ENCODE results near the gene LGALS1.

LGALS1 gene

DNA sequence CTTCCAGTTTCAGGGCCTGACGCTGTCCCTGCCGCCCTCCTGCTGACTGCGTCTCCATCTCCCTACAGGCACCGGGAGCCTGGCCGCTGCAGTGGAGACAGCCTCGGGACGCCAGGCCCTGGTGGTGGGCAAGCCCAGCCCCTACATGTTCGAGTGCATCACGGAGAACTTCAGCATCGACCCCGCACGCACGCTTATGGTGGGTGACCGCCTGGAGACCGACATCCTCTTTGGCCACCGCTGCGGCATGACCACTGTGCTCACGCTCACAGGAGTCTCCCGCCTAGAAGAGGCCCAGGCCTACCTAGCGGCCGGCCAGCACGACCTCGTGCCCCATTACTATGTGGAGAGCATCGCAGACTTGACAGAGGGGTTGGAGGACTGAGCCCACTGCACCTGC is 9.9 kb upstream of the LGALS1 start:
- peaks cover 25% of the 10 kb centered on the region for H3K36me3 ChIP-seq (ENCODE audit: insufficient read depth, low read length)
- no peak overlapping the region for H3K9ac ChIP-seq (ENCODE audit: low read depth, low read length)
- 0 out of 2 replicates have a peak, but pooled peaks cover 2% of the 10 kb centered on the region for H3K4me1 ChIP-seq (ENCODE audit: insufficient read depth, low read length)
- H3K4me3 ChIP-seq (ENCODE audit: low read length), result no peak overlapping the region
- H3K9me3 ChIP-seq (ENCODE audit: insufficient read depth, low read depth, low read length), result no peaks in the 10 kb centered on the region
- H3K27ac ChIP-seq (ENCODE audit: low read depth, low read length), result no peak overlapping the region
- WGBS, result 97% methylated on average over 24 of the region's 24 CpGs
- no peaks in the 10 kb centered on the region for H3K27me3 ChIP-seq (ENCODE audit: insufficient read depth, low read length)

DNA sequence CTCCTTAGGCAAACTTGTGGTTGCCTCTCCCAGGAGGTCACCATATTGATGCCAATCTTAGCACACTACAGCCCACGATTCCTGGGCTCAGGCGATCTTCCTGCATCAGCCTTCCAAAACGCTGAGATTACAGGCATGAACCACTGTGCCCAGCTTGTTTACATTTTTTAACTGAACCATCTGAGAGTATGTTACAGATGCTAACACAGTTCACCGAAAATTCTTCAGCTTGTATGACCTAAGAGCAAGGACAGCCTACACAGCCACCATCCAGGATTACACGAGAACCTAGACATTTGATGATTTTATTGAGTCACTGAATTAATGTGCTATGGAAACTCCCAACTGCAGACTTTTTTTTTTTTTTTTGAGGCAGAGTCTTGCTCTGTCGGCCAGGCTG is 5.8 kb upstream of the LGALS1 start:
- no peaks in the 10 kb centered on the region for H3K9me3 ChIP-seq (ENCODE audit: insufficient read depth, low read depth, low read length)
- H3K9ac ChIP-seq (ENCODE audit: low read depth, low read length), result no peak overlapping the region
- no peaks in the 10 kb centered on the region for H3K4me1 ChIP-seq (ENCODE audit: insufficient read depth, low read length)
- no peaks in the 10 kb centered on the region for H3K27me3 ChIP-seq (ENCODE audit: insufficient read depth, low read length)
- peaks cover 20% of the 10 kb centered on the region for H3K36me3 ChIP-seq (ENCODE audit: insufficient read depth, low read length)
- WGBS, result 94% methylated on average over 6 of the region's 6 CpGs
- H3K4me3 ChIP-seq (ENCODE audit: low read length), result no peak overlapping the region
- no peak overlapping the region for H3K27ac ChIP-seq (ENCODE audit: low read depth, low read length)

DNA sequence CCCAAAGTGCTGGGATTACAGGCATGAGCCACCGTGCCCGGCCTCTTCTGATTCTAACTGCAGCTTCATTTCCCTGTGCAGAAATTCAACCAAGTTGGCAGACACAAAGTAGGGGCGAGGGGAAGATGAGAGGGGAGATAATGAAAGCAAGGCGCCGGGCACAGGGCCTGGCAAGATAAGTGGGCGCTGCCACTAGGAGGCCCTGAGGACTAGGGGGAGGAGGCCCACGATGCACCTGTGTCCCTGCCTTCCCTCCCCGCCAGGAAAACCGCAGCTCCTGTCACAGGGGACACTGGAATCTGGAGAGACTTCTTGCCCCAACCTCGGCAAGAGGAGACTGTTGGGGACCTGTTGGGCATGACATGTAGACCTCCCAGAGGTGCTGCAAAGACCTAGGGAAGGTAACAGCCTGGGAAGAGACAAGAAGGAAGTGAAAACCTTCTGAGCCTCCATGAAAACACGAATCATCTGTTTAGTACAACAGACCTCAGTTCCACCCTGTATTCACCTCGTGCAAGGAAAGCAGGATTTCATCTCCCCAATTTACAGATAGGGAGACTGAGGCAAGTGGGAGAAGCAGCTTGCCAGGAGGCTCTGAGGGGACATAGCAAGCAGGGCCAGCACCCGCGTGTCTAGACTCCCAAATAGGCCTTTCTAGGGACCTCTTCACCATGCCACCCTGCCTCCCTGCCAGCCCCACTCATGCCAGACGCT is 3.1 kb upstream of the LGALS1 start:
- Histone ChIP-seq H3K4me3 (ENCODE audit: low read length) (no peak overlapping the region), H3K4me1 (ENCODE audit: insufficient read depth, low read length) (peaks cover 5% of the 10 kb centered on the region), H3K9me3 (ENCODE audit: insufficient read depth, low read depth, low read length) (no peaks in the 10 kb centered on the region), H3K9ac (ENCODE audit: low read depth, low read length) (no peak overlapping the region), H3K36me3 (ENCODE audit: insufficient read depth, low read length) (no peaks in the 10 kb centered on the region), H3K27me3 (ENCODE audit: insufficient read depth, low read length) (no peaks in the 10 kb centered on the region), H3K27ac (ENCODE audit: low read depth, low read length) (no peak overlapping the region)
- 84% methylated on average over 15 of the region's 15 CpGs for WGBS

DNA sequence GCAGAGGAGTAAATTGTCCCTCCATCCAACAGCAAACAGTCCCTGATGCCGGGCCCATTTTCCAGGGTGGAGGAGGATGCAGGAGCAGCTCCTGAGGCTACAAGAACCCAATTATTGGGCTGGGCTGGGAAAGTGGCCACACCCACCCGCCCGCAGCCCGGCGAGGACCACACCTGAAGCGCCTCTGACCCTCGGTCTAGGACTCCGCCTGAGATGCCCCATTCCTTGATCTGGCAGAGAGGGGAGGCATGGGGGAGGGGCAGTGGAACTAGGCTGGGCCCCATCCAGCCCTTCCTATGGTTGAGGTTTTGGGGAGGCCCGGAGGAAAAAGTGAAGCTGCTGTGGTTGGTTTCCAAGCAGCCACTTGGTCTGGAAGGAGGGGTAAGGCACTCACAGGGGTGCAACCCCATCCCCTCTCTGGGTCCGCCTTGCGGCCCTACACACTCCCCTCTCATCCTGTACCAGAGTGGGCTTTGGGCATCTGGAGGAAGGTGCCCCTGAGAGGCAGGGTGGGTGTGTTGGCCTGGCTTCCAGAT is 2.4 kb upstream of the LGALS1 start:
- Histone ChIP-seq H3K36me3 (ENCODE audit: insufficient read depth, low read length) (no peaks in the 10 kb centered on the region), H3K9me3 (ENCODE audit: insufficient read depth, low read depth, low read length) (no peaks in the 10 kb centered on the region), H3K27ac (ENCODE audit: low read depth, low read length) (no peak overlapping the region), H3K9ac (ENCODE audit: low read depth, low read length) (no peak overlapping the region), H3K27me3 (ENCODE audit: insufficient read depth, low read length) (no peaks in the 10 kb centered on the region), H3K4me1 (ENCODE audit: insufficient read depth, low read length) (peaks cover 5% of the 10 kb centered on the region), H3K4me3 (ENCODE audit: low read length) (no peak overlapping the region)
- WGBS, result 90% methylated on average over 11 of the region's 11 CpGs

DNA sequence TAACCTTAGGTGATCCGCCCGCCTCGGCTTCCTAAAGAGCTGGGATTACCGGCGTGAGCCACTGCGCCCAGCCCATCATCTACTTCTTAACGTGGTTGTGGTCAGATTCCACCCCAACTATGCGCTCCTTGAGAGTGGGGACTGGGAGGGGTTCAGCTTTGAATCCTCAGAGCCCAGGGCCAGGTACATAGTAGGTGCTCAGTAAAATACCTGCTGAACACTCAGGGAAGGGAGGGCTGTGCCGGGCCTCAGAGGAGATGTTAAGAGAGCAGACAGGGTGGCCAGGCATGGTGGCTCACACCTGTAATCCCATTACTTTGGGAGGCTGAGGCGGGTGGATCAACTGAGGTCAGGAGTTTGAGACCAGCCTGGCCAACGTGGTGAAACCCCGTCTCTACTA is 1.2 kb upstream of the LGALS1 start:
- Histone ChIP-seq H3K27me3 (ENCODE audit: insufficient read depth, low read length) (no peaks in the 10 kb centered on the region), H3K9ac (ENCODE audit: low read depth, low read length) (no peak overlapping the region), H3K4me3 (ENCODE audit: low read length) (no peak overlapping the region), H3K36me3 (ENCODE audit: insufficient read depth, low read length) (no peaks in the 10 kb centered on the region), H3K27ac (ENCODE audit: low read depth, low read length) (no peak overlapping the region), H3K9me3 (ENCODE audit: insufficient read depth, low read depth, low read length) (no peaks in the 10 kb centered on the region), H3K4me1 (ENCODE audit: insufficient read depth, low read length) (peaks cover 5% of the 10 kb centered on the region)
- WGBS, result 92% methylated on average over 12 of the region's 12 CpGs

DNA sequence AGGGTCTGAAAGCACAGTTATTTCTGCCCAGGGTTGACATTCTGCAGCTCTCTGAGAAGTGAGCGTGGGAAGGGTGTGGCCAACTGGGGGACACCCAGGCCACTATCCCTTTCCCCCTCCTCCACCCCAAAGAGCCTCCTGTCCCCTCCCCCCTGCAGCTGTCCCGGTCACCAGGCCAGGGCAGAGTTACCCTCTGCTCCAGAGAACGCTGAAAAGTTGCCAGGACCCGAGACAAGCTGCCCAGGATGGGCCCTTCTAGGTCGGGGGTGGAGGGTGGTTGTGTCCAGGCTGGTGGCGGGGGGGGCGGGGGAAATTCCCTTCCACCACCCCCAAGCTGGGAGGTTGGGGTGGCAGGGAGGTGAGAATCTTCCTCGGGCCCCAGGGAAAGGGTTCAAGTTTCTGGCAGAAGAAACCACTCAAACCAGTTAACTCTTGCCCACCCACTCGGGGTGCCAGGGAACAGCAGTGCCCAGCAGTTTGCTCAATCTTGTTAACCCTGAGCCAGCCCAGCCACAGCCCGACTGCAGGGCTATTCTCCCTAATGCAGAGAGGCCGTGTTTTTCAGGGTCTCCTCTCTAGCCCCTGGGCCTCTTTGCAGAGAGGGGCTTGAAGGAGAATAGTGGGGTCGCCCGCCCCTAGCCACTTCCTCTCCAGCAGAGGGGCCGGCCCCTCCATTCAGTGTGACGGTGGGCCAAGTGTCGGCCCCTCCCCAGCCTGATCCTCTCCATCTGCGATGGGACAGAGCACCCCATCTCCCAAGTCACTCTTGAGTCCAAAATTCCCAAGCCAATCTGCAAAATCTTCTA is 697 bp downstream of the LGALS1 start:
- peaks cover 5% of the 10 kb centered on the region for H3K4me1 ChIP-seq (ENCODE audit: insufficient read depth, low read length)
- H3K27me3 ChIP-seq (ENCODE audit: insufficient read depth, low read length), result no peaks in the 10 kb centered on the region
- peak overlapping the region; percentile 59 for H3K4me3 ChIP-seq (ENCODE audit: low read length)
- no peak overlapping the region for H3K9ac ChIP-seq (ENCODE audit: low read depth, low read length)
- WGBS, result 34% methylated on average over 13 of the region's 17 CpGs
- peak overlapping the region; percentile 44; the same call in 1 of the 2 replicates for H3K27ac ChIP-seq (ENCODE audit: low read depth, low read length)
- no peaks in the 10 kb centered on the region for H3K36me3 ChIP-seq (ENCODE audit: insufficient read depth, low read length)
- H3K9me3 ChIP-seq (ENCODE audit: insufficient read depth, low read depth, low read length), result no peaks in the 10 kb centered on the region

DNA sequence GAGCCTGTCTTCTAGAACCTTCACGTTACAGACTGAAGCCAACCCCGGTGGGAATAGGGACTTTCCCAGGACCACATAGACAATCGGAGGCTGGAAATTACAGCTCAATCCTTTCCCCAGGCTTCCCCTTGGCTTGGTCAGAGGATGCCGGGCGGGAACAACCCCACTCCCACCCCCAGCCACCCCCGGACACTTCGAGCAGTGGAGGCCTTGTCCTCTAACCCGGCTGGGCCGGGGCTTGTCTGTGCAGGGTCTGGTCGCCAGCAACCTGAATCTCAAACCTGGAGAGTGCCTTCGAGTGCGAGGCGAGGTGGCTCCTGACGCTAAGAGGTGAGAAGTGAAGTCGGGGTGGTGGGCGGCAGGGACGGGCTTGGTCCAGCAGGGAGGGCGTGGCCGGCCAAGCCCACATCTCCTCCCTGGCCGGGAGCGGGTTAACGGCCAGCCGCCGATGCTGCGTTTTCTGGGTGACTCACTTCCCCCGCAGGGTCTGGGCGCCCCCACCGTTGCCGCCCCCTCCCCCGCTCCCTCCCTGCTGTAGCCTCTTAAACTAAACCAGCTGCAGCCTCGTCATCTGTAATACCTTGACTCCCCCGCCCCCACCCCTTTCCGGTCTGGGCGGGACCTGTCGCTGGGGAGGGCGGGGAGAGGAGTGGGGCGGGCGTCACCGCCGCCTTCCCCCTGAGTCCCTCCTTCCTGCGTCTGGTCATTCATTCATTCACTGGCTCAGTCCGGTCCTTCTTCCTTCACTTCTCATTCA is 1.5 kb downstream of the LGALS1 start:
- H3K4me1 ChIP-seq (ENCODE audit: insufficient read depth, low read length), result peaks cover 5% of the 10 kb centered on the region
- H3K27ac ChIP-seq (ENCODE audit: low read depth, low read length), result peak overlapping the region; percentile 44; the same call in 1 of the 2 replicates
- H3K4me3 ChIP-seq (ENCODE audit: low read length), result peak overlapping the region; percentile 59
- WGBS, result 2% methylated on average over 42 of the region's 42 CpGs
- H3K36me3 ChIP-seq (ENCODE audit: insufficient read depth, low read length), result no peaks in the 10 kb centered on the region
- no peak overlapping the region for H3K9ac ChIP-seq (ENCODE audit: low read depth, low read length)
- no peaks in the 10 kb centered on the region for H3K27me3 ChIP-seq (ENCODE audit: insufficient read depth, low read length)
- no peaks in the 10 kb centered on the region for H3K9me3 ChIP-seq (ENCODE audit: insufficient read depth, low read depth, low read length)

DNA sequence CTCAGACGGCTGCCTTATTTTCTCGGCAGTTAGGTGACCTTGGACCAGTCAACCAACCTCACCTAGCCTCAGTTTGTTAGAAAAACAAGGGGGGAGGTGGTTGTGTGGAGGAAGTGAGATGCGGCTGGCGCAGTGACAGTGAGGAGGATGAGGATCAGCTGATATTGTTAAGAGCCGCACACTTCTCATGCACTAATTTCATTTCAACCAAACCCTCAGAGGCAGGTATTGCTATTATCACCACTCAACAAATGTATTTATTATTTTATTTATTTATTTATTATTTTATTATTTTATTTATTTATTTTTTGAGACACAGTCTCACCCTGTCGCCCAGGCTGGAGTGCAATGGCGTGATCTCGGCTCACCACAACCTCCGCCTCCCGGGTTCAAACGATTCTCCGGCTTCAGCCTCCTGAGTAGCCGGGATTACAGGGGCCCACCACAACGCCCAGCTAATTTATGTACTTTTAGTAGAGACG is 2.1 kb downstream of the LGALS1 start:
- H3K36me3 ChIP-seq (ENCODE audit: insufficient read depth, low read length), result no peaks in the 10 kb centered on the region
- no peaks in the 10 kb centered on the region for H3K27me3 ChIP-seq (ENCODE audit: insufficient read depth, low read length)
- H3K4me1 ChIP-seq (ENCODE audit: insufficient read depth, low read length), result peaks cover 5% of the 10 kb centered on the region
- peak overlapping the region; percentile 59 for H3K4me3 ChIP-seq (ENCODE audit: low read length)
- H3K9me3 ChIP-seq (ENCODE audit: insufficient read depth, low read depth, low read length), result no peaks in the 10 kb centered on the region
- 0 out of 2 replicates have a peak overlapping the region, but pooled peaks have one; percentile 39 for H3K27ac ChIP-seq (ENCODE audit: low read depth, low read length)
- 74% methylated on average over 12 of the region's 15 CpGs for WGBS
- no peak overlapping the region for H3K9ac ChIP-seq (ENCODE audit: low read depth, low read length)

DNA sequence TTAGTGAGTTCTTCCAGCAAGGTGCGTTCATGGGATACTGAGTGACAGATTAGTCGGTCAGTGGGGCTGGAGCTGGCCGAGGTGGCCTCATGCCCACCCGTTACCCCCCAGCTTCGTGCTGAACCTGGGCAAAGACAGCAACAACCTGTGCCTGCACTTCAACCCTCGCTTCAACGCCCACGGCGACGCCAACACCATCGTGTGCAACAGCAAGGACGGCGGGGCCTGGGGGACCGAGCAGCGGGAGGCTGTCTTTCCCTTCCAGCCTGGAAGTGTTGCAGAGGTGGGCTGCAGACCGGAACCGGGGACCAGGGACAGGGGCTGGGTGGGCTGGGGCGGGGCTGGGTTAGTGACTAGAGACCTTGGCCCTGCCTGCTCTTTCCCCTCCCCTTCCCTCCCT is 2.9 kb downstream of the LGALS1 start:
- no peak overlapping the region for H3K4me3 ChIP-seq (ENCODE audit: low read length)
- H3K9me3 ChIP-seq (ENCODE audit: insufficient read depth, low read depth, low read length), result no peaks in the 10 kb centered on the region
- H3K36me3 ChIP-seq (ENCODE audit: insufficient read depth, low read length), result no peaks in the 10 kb centered on the region
- WGBS, result 80% methylated on average over 18 of the region's 18 CpGs
- H3K27me3 ChIP-seq (ENCODE audit: insufficient read depth, low read length), result no peaks in the 10 kb centered on the region
- H3K4me1 ChIP-seq (ENCODE audit: insufficient read depth, low read length), result peaks cover 5% of the 10 kb centered on the region
- H3K27ac ChIP-seq (ENCODE audit: low read depth, low read length), result no peak overlapping the region
- H3K9ac ChIP-seq (ENCODE audit: low read depth, low read length), result no peak overlapping the region

DNA sequence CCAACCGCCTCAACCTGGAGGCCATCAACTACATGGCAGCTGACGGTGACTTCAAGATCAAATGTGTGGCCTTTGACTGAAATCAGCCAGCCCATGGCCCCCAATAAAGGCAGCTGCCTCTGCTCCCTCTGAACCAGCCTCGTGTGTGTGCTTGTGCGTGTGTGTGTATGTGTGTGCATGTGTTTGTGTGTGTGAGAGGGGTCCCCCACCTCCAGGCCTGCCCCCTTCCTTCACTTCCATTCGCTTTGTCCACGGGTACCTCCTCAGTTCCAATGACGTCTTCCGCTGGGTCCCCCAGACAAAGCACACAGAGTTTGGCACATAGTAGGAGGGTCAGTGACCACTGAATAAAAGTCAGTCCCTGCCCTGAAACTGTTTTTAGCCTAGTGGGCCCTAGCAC is 4.2 kb downstream of the LGALS1 start:
- H3K4me3 ChIP-seq (ENCODE audit: low read length), result no peak overlapping the region
- WGBS, result 87% methylated on average over 8 of the region's 8 CpGs
- no peaks in the 10 kb centered on the region for H3K36me3 ChIP-seq (ENCODE audit: insufficient read depth, low read length)
- peaks cover 5% of the 10 kb centered on the region for H3K4me1 ChIP-seq (ENCODE audit: insufficient read depth, low read length)
- H3K9ac ChIP-seq (ENCODE audit: low read depth, low read length), result no peak overlapping the region
- H3K27ac ChIP-seq (ENCODE audit: low read depth, low read length), result no peak overlapping the region
- no peaks in the 10 kb centered on the region for H3K27me3 ChIP-seq (ENCODE audit: insufficient read depth, low read length)
- H3K9me3 ChIP-seq (ENCODE audit: insufficient read depth, low read depth, low read length), result no peaks in the 10 kb centered on the region

Measured in HUES64 (cell line).